Measurements from ENCODE around the gene WEE1. TPM values are rescaled to one million over a fixed set of nuclear protein-coding genes. Genes with fewer than 3 reads are reported as not detected.
"Not testable (repeated sequence)": the region's sequence is repeated elsewhere in the genome, so short reads cannot be mapped to it uniquely, and the experiment has no call there.

The WEE1 gene
- total RNA-seq, 2 experiments from 2014 or later, result 73.3 to 75.1 TPM

DNA sequence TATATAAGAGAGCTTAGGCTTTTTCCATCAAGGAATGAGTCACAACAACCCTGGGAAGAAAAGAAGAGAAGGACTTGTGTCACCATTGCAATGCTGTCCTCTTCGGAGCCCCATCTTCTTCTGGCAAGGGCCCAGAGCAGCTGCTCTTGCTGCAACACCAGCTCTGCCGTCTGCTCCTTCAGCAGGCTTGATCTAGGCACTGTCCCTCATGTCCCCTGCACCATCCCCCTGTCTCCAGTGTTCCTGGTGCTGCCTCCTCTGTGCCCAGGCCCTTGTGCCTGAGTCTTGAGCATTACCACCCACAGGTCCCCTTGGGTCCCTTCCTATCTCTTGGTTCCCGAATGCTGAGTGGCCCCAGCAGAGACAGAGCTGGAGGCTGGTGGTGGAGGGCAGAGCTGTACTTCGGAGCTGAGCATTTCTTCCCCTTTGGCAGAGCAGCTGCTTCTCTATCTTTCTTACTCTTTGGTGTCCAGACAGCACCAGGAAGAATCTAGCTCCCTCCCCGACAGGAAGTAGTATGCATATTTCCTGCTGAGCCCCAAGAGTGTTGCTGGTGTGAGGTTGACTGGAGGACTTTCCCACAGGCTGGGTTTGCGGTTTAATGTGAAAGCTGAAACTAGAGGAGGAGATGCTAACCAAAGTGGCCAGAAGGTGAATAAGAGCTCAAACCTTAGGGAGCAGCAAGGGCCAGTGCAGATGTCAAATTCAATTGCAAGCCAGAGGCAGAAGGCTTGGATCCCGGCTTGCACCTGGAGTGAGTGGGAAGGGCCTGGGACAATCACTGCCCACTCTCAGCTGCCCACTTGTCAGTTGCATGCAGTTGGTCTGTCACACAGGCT, 27.8 kb downstream of the WEE1 start:
- H3K27me3 Mint-ChIP-seq (ENCODE audit: low read depth), result peaks cover 11% of the 10 kb centered on the region
- POLR2A ChIA-PET, result interaction anchor here (0.5 to 3.0 kb wide), 7 partner anchors 11 to 238 kb away, joined by 3 to 24 read pairs (median 4); partner anchors contain the start of gene WEE1
- H3K27ac Mint-ChIP-seq, result peak overlapping the region; percentile 71
- ATAC-seq, result peak; percentile 92
- no peaks in the 10 kb centered on the region for H3K9me3 Mint-ChIP-seq (ENCODE audit: insufficient read depth)
- DNase-seq, result peak; percentile 89
- CTCF ChIA-PET, result interaction anchor here (0.5 to 3.2 kb wide), 20 partner anchors 9 to 706 kb away, joined by 3 to 62 read pairs (median 4); partner anchors contain the start of gene WEE1
- no peaks in the 10 kb centered on the region for H3K36me3 Mint-ChIP-seq (ENCODE audit: low read depth)
- peaks cover 31% of the 10 kb centered on the region for H3K4me1 Mint-ChIP-seq (ENCODE audit: low read depth)
- H3K4me3 Mint-ChIP-seq, result peak overlapping the region; percentile 72

- H3K27ac Mint-ChIP-seq, result peak overlapping the region; percentile 71
- ChIA-PET CTCF (interaction anchor here (0.7 to 3.2 kb wide), 16 partner anchors 9 to 645 kb away, joined by 3 to 62 read pairs (median 4); partner anchors contain the start of gene WEE1), POLR2A (interaction anchor here (0.7 to 3.0 kb wide), 4 partner anchors 11 to 29 kb away, joined by 3 to 24 read pairs (median 10); partner anchors contain the start of gene WEE1)
- ATAC-seq (no peak), DNase-seq (no peak)
- H3K9me3 Mint-ChIP-seq (ENCODE audit: insufficient read depth), result no peaks in the 10 kb centered on the region
- H3K4me3 Mint-ChIP-seq, result peak overlapping the region; percentile 72
- H3K4me1 Mint-ChIP-seq (ENCODE audit: low read depth), result peaks cover 31% of the 10 kb centered on the region
- peaks cover 10% of the 10 kb centered on the region for H3K27me3 Mint-ChIP-seq (ENCODE audit: low read depth)
- no peaks in the 10 kb centered on the region for H3K36me3 Mint-ChIP-seq (ENCODE audit: low read depth)
These were observed 28.4 kb downstream of the WEE1 start for GRCh38 chr11:9601876-9602199.

GRCh38 chr11:9603214-9603613, 29.7 kb downstream of the WEE1 start:
- ChIA-PET POLR2A (interaction anchor here (0.8 to 1.5 kb wide), 4 partner anchors 10 to 143 kb away, joined by 3 to 6 read pairs (median 4); partner anchors contain the start of gene ZNF143), CTCF (interaction anchor here (2.4 kb wide), 1 partner anchor 10 kb away, joined by 21 read pairs; no protein-coding TSS in a partner anchor)
- not testable (repeated sequence) for H3K27ac Mint-ChIP-seq; H3K27me3 Mint-ChIP-seq (ENCODE audit: low read depth); H3K36me3 Mint-ChIP-seq (ENCODE audit: low read depth); DNase-seq; H3K4me3 Mint-ChIP-seq; ATAC-seq; H3K9me3 Mint-ChIP-seq (ENCODE audit: insufficient read depth)
- peaks cover 31% of the 10 kb centered on the region for H3K4me1 Mint-ChIP-seq (ENCODE audit: low read depth)

- DNase-seq, result no peak
- Mint-ChIP-seq H3K27me3 (ENCODE audit: low read depth) (peaks cover 7% of the 10 kb centered on the region), H3K9me3 (ENCODE audit: insufficient read depth) (no peaks in the 10 kb centered on the region), H3K36me3 (ENCODE audit: low read depth) (no peaks in the 10 kb centered on the region), H3K4me1 (ENCODE audit: low read depth) (peaks cover 33% of the 10 kb centered on the region), H3K4me3 (no peak overlapping the region), H3K27ac (no peak overlapping the region)
- CTCF ChIA-PET, result interaction anchor here (1.1 to 2.4 kb wide), 3 partner anchors 9 to 144 kb away, joined by 4 to 21 read pairs (median 6); no protein-coding TSS in a partner anchor
- POLR2A ChIA-PET, result interaction anchor here (0.9 to 1.5 kb wide), 2 partner anchors 9 to 144 kb away, joined by 4 to 6 read pairs; partner anchors contain the start of gene ZNF143
- ATAC-seq, result no peak
These were observed 30.7 kb downstream of the WEE1 start for GRCh38 chr11:9604134-9604533.

DNA sequence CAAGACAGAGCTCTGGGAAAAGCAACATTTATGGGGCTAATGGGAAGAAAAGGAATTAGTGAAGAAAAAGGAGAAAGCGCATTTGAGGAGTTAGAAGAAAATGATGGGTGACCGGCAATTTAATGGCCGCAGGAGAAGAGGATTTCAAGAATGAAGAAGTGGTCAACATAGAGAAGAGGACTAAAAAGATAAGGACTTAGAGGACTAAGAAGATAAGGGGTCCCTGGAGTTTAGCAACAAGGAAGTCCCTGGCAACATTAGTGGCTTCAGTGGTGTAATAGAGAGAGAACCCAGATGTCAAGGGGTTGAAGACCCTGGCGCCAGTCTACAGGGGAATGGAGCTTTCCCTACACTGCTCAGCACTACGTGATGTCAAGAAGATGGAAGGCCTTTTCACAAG, 32.3 kb downstream of the WEE1 start:
- H3K27me3 Mint-ChIP-seq (ENCODE audit: low read depth), result peaks cover 7% of the 10 kb centered on the region
- H3K27ac Mint-ChIP-seq, result no peak overlapping the region
- no peak for ATAC-seq
- H3K9me3 Mint-ChIP-seq (ENCODE audit: insufficient read depth), result no peaks in the 10 kb centered on the region
- no peak overlapping the region for H3K4me3 Mint-ChIP-seq
- H3K4me1 Mint-ChIP-seq (ENCODE audit: low read depth), result peaks cover 29% of the 10 kb centered on the region
- ChIA-PET POLR2A (no interaction called here), CTCF (no interaction called here)
- DNase-seq, result no peak
- H3K36me3 Mint-ChIP-seq (ENCODE audit: low read depth), result no peaks in the 10 kb centered on the region

DNA sequence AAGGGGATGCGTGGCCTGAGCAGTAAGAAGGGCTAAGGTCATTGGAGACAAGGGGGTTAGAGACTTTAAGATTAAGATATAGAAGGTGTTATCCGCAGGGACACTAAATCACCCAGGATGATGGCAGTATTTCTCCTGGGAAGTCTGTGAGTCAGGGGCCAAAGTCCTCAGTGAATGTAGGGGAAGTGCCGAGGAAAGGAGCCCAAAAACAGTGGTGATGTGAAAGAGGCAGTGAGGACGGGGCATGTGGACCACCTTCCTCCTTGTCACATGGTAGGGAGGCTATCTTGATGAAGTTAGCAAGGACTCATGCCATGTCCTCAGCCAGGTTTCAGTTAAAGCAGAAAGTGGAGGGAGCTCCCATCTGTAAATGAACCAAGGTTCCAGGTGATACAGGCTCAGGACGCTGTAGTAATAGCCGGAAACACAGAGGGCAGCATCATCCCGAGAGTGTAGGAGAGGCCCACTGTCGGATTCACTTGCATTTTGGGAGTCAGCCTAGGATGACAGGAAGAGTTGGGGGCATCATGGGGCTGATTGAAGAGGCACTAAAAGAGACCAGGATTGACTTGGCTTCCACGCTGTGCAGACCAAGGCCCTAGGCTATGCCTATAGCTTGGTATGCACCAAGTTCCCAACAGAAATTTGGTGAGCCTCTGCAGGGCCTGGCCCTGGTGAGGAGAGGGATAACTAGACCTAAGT, 33.5 kb downstream of the WEE1 start:
- Mint-ChIP-seq H3K27me3 (ENCODE audit: low read depth) (peaks cover 7% of the 10 kb centered on the region), H3K36me3 (ENCODE audit: low read depth) (no peaks in the 10 kb centered on the region), H3K4me1 (ENCODE audit: low read depth) (peaks cover 20% of the 10 kb centered on the region), H3K9me3 (ENCODE audit: insufficient read depth) (no peaks in the 10 kb centered on the region), H3K4me3 (no peak overlapping the region), H3K27ac (no peak overlapping the region)
- ChIA-PET CTCF (no interaction called here), POLR2A (interaction anchor here (1.0 kb wide), 1 partner anchor 146 kb away, joined by 3 read pairs; the partner anchor contains the start of gene ZNF143)
- ATAC-seq, result peak; percentile 19
- no peak for DNase-seq

- Mint-ChIP-seq H3K27ac (no peak overlapping the region), H3K36me3 (ENCODE audit: low read depth) (no peaks in the 10 kb centered on the region), H3K4me3 (no peak overlapping the region), H3K9me3 (ENCODE audit: insufficient read depth) (no peaks in the 10 kb centered on the region), H3K27me3 (ENCODE audit: low read depth) (peaks cover 5% of the 10 kb centered on the region), H3K4me1 (ENCODE audit: low read depth) (peaks cover 15% of the 10 kb centered on the region)
- ChIA-PET CTCF (no interaction called here), POLR2A (no interaction called here)
- no peak for DNase-seq
- ATAC-seq, result no peak
These were observed 34.0 kb downstream of the WEE1 start for GRCh38 chr11:9607511-9607899.

GRCh38 chr11:9609002-9609759, 35.7 kb downstream of the WEE1 start:
- Mint-ChIP-seq H3K9me3 (ENCODE audit: insufficient read depth) (no peaks in the 10 kb centered on the region), H3K4me3 (no peak overlapping the region), H3K27me3 (ENCODE audit: low read depth) (peaks cover 5% of the 10 kb centered on the region), H3K36me3 (ENCODE audit: low read depth) (no peaks in the 10 kb centered on the region), H3K27ac (no peak overlapping the region), H3K4me1 (ENCODE audit: low read depth) (peaks cover 18% of the 10 kb centered on the region)
- ATAC-seq (no peak), DNase-seq (no peak)
- CTCF ChIA-PET, result interaction anchor here (1.3 to 1.7 kb wide), 2 partner anchors 74 to 140 kb away, joined by 3 to 5 read pairs; no protein-coding TSS in a partner anchor
- POLR2A ChIA-PET, result no interaction called here

- CTCF ChIA-PET, result interaction anchor here (1.3 to 1.7 kb wide), 2 partner anchors 75 to 139 kb away, joined by 3 to 5 read pairs; no protein-coding TSS in a partner anchor
- H3K27me3 Mint-ChIP-seq (ENCODE audit: low read depth), result peaks cover 3% of the 10 kb centered on the region
- peaks cover 24% of the 10 kb centered on the region for H3K4me1 Mint-ChIP-seq (ENCODE audit: low read depth)
- DNase-seq (peak; percentile 5), ATAC-seq (no peak)
- H3K36me3 Mint-ChIP-seq (ENCODE audit: low read depth), result no peaks in the 10 kb centered on the region
- no peak overlapping the region for H3K27ac Mint-ChIP-seq
- POLR2A ChIA-PET, result no interaction called here
- H3K9me3 Mint-ChIP-seq (ENCODE audit: insufficient read depth), result no peaks in the 10 kb centered on the region
- H3K4me3 Mint-ChIP-seq, result no peak overlapping the region
These were observed 36.4 kb downstream of the WEE1 start for GRCh38 chr11:9609841-9610240.

DNA sequence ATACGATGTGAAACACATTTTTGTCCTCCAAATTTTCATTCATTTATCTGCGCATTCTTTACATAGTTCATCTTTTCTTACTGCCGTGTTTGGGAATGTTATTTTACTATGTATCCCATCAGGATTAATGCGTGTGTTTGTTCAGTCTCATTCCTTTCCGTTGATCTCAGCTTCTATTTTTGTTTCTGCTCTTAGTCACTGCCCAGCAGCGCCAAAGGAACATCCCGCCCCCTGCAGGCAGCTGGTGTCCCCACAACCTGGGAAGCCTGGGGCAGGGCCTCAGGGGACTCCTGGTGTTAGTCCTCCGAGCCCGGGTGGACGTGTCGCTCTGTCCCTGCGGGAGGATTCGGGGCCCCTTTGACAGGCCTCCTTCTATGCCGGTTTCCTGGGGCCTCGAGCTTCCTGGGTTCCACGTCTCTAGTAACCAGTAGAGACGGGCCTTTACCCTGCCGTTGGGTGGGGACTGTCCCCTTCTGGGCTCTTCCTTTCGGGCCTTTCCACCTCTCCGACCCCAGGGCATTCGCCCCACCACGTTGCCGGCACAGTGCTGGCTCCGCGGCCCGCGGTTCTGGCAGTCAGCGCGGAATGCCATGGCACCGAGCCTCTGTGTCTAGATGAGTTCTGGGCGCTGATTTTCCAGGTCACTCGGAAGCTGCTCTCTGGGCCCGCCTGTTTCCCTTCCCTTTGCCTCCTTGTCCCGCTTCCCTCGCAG, 39.8 kb downstream of the WEE1 start:
- no peaks in the 10 kb centered on the region for H3K9me3 Mint-ChIP-seq (ENCODE audit: insufficient read depth)
- H3K4me1 Mint-ChIP-seq (ENCODE audit: low read depth), result peaks cover 27% of the 10 kb centered on the region
- no peaks in the 10 kb centered on the region for H3K36me3 Mint-ChIP-seq (ENCODE audit: low read depth)

More for the DNA sequence above, 39.8 kb downstream of the WEE1 start:
- CTCF ChIA-PET, result interaction anchor here (0.5 to 4.6 kb wide), 49 partner anchors 10 to 733 kb away, joined by 3 to 119 read pairs (median 5); partner anchors contain the start of genes SWAP70, WEE1 and ZNF143
- DNase-seq (peak; percentile 91), ATAC-seq (peak; percentile 76)
- peak overlapping the region; percentile 94 for H3K27ac Mint-ChIP-seq
- H3K27me3 Mint-ChIP-seq (ENCODE audit: low read depth), result peaks cover 4% of the 10 kb centered on the region
- POLR2A ChIA-PET, result interaction anchor here (0.6 to 4.1 kb wide), 9 partner anchors 9 to 153 kb away, joined by 3 to 24 read pairs (median 4); partner anchors contain the start of genes WEE1 and ZNF143
- H3K4me3 Mint-ChIP-seq, result peak overlapping the region; percentile 82

Data from activated CD8-positive, alpha-beta T cell treated with anti-CD3 and anti-CD28 coated beads, Interleukin-2, amount 10 ng/mL, durations not matched to agents 7 days and 5 days (primary cell).